Fibroblast of mammary gland (primary cell): ENCODE data around the gene ERAS.
"Not testable (repeated sequence)": the region's sequence is repeated elsewhere in the genome, so short reads cannot be mapped to it uniquely, and the experiment has no call there.

ENCODE experiments used
- DNase-seq: peaks from one replicate; pipeline ENCODE4 v3.0.0-alpha.2; 2010; ENCODE audit warnings: low read depth
- H3K4me3 ChIP-seq: 2 replicates; pipeline ENCODE4 v1.5.1; 2011; ENCODE audit warnings: low read depth, mild to moderate bottlenecking, low read length, moderate library complexity; ENCODE audit not compliant: control insufficient read depth
- CTCF ChIP-seq: conservative IDR thresholded peaks from 2 replicates; pipeline ENCODE4 v1.5.1; 2011; ENCODE audit warnings: low read depth, low read length, inconsistent platforms; ENCODE audit not compliant: control insufficient read depth, insufficient read depth

The ERAS gene

GRCh38 chrX:48818866-48819265 is 7.4 kb upstream of the ERAS start:
- no peak for DNase-seq
- no peak overlapping the region for H3K4me3 ChIP-seq
- no peak for TF ChIP-seq CTCF

GRCh38 chrX:48819394-48819793 is 6.9 kb upstream of the ERAS start:
- not testable (repeated sequence) for DNase-seq, H3K4me3 ChIP-seq

GRCh38 chrX:48823053-48823452 is 3.3 kb upstream of the ERAS start:
- DNase-seq, result no peak
- TF ChIP-seq CTCF, result no peak
- H3K4me3 ChIP-seq, result no peak overlapping the region

- TF ChIP-seq CTCF, result no peak
- no peak overlapping the region for H3K4me3 ChIP-seq
These were observed 2.2 kb upstream of the ERAS start for GRCh38 chrX:48824066-48824465.

GRCh38 chrX:48826876-48827653 is 752 bp downstream of the ERAS start:
- H3K4me3 ChIP-seq, result no peak overlapping the region
- no peak for DNase-seq
- TF ChIP-seq CTCF, result no peak

More at GRCh38 chrX:48824066-48824465, 2.2 kb upstream of the ERAS start:
- DNase-seq, result no peak

GRCh38 chrX:48827654-48827968 is 1.3 kb downstream of the ERAS start:
- no peak overlapping the region for H3K4me3 ChIP-seq
- no peak for TF ChIP-seq CTCF
- DNase-seq, result no peak

GRCh38 chrX:48829016-48829735 is 2.9 kb downstream of the ERAS start:
- TF ChIP-seq CTCF, result no peak
- no peak overlapping the region for H3K4me3 ChIP-seq
- no peak for DNase-seq
